Panc1 (cell line): ENCODE data around the gene GPSM1. TPM values are rescaled to one million over a fixed set of nuclear protein-coding genes. Genes with fewer than 3 reads are reported as not detected.
A peak's percentile ranks its signal among the peaks of the same experiment; 100 is the strongest.

Experiments used
- ATAC-seq: fragments of 200-7000 bp; cut with Tn5 transposase; 2 replicates; pipeline ENCODE4 v1.9.1; 2020; ENCODE audit warnings: mild to moderate bottlenecking, moderate library complexity
- BruUV-seq: library from RNA; stranded (reverse); fragments of 400-500 nt; replicated peaks from 2 replicates; lab custom pipeline; 2021; lab: Mats Ljungman, UMichigan
- CTCF ChIA-PET: fragments of 300-600 bp; sonication (Branson Sonifier 250); formaldehyde crosslinking; loops from one replicate; lab custom pipeline; 2022; ENCODE audit warnings: antibody characterized with exemption; lab: Charles Lee
- POLR2A ChIA-PET: fragments of 300-600 bp; sonication (Branson Sonifier 250); formaldehyde crosslinking; loops from one replicate; lab custom pipeline; 2022; ENCODE audit warnings: antibody characterized with exemption; lab: Charles Lee
- DNase-seq: peaks from one replicate; pipeline ENCODE4 v3.0.0-alpha.2; 2010; ENCODE audit warnings: low read depth, low spot score
- H3K27ac ChIP-seq: 2 replicates; pipeline ENCODE4 v1.5.1; 2011; ENCODE audit warnings: mild to moderate bottlenecking, low read length, inconsistent platforms
- H3K27me3 ChIP-seq: fragments of 200-500 bp; sonication (Bioruptor generic); 2 replicates; pipeline ENCODE4 v1.6.0; 2014; ENCODE audit warnings: low read length, inconsistent platforms; ENCODE audit not compliant: control insufficient read depth, insufficient read depth
- H3K36me3 ChIP-seq: fragments of 200-500 bp; sonication (Bioruptor generic); 2 replicates; pipeline ENCODE4 v1.5.1; 2014; ENCODE audit warnings: inconsistent platforms, mild to moderate bottlenecking, low read length, moderate library complexity; ENCODE audit not compliant: control insufficient read depth, insufficient read depth
- H3K4me1 ChIP-seq: 2 replicates; pipeline ENCODE4 v1.5.1; 2011; ENCODE audit warnings: inconsistent platforms, mild to moderate bottlenecking, low read length, moderate library complexity; ENCODE audit not compliant: control insufficient read depth, insufficient read depth
- H3K4me3 ChIP-seq, 2 experiments: 2 replicates each; pipeline ENCODE4 v1.5.1; 2011 to 2012; ENCODE audit warnings: low read depth in 2 of 2, low read length in 2 of 2, mild to moderate bottlenecking in 2 of 2, inconsistent platforms in 1 of 2, moderate library complexity in 1 of 2
- H3K9me3 ChIP-seq: fragments of 200-500 bp; sonication (Bioruptor generic); 2 replicates; pipeline ENCODE4 v1.5.1; 2014; ENCODE audit warnings: low read depth, mild to moderate bottlenecking, inconsistent platforms, low read length, moderate library complexity; ENCODE audit not compliant: control insufficient read depth, insufficient read depth
- CTCF ChIP-seq: fragments of 450-650 bp; IDR thresholded peaks from 2 replicates; pipeline ENCODE4 v1.5.1; 2017; ENCODE audit warnings: mild to moderate bottlenecking
- POLR2AphosphoS5 ChIP-seq: IDR thresholded peaks from 2 replicates; pipeline ENCODE4 v1.6.1; 2012; ENCODE audit warnings: mild to moderate bottlenecking, low read depth, low read length, moderate library complexity
- SIN3A ChIP-seq: IDR thresholded peaks from 2 replicates; pipeline ENCODE4 v1.6.1; 2012; ENCODE audit warnings: low read depth, mild to moderate bottlenecking, low read length, moderate library complexity, borderline replicate concordance; ENCODE audit not compliant: insufficient read depth
- TCF7L2 ChIP-seq: IDR thresholded peaks from 2 replicates; pipeline ENCODE4 v1.6.1; 2011; ENCODE audit warnings: mild to moderate bottlenecking, low read depth, low read length, inconsistent platforms
- in situ Hi-C: cut with HindIII; loops from 2 replicates; pipeline ENCODE4 v1.10.0; 2016; ENCODE audit warnings: low sequenced_read_pairs, low pct_unique_long_range_greater_than_20kb
- intact Hi-C: fragments of 100-400 bp; cut with micrococcal nuclease; formaldehyde crosslinking; loops from one replicate; pipeline ENCODE4 v1.10.0; 2022; ENCODE audit not compliant: unreplicated experiment
- total RNA-seq: library from RNA; stranded (reverse); gene quantifications from one replicate; pipeline ENCODE4 v1.2.1, GENCODE V29; 2021; ENCODE audit not compliant: unreplicated experiment
- TF ChIP-seq, protein P1 (sequence below), 2 experiments: IDR thresholded peaks; 2 replicates each; pipeline ENCODE4 v1.6.1; 2011 to 2012; ENCODE audit warnings: low read depth in 2 of 2, control low read depth in 1 of 2, low read length in 1 of 2, mild to moderate bottlenecking in 1 of 2, moderate library complexity in 1 of 2; ENCODE audit not compliant: insufficient read depth in 1 of 2

The GPSM1 gene
- total RNA-seq, 1 experiment from 2014 or later, result 14.2 TPM

DNA sequence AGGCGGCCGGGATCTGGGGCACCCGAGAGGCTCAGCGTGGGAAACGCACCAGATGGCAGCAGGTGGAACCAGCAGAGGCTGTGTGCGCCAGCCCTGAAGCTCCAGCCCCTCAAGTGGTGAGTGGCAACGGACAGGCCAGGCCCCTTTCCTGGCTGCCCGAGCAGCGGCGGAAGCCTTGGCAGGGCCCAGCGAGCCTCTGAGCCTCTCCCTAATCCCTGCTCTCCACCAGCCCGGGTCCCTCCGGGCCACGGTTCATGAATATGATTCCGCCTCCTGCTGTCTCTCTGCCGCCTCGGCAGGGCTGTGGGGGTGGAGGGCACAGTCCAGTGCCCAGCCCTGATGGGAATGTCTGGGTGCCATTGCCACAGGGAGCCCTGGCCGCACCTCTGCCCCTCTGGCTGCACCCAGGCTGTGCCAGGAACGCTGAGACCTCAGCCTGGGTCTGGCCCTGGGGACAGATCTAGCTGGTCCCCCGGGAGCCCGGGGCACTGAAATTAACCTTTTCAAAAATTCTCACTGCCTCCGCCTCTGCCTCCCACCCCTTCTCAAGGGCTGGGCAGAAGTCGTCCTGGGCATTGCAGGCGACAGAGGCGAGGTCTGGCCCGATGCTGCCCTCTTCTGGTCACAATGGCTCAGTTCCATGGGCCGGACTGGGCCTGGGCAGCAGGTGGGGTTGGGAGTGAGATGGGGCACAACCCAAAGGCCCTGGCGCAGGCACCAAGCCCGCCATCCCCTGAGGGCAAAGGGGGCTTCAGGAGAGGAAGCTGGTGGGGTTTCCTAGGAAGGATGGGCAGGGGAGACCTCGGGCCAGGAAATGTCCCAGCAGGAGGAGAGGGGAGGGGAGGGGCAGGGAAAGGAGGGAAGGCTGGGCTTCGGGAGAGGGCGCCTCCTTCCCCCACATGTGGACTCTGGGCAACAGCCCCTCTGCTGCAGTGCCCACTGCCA is 43.8 kb upstream of the GPSM1 start:
- CTCF ChIA-PET, result interaction anchor here (0.6 kb wide), 2 partner anchors 67 to 194 kb away, joined by 3 to 6 read pairs; no protein-coding TSS in a partner anchor
- in situ Hi-C loops, result no loop called here

GRCh38 chr9:136284311-136284710 is 43.0 kb upstream of the GPSM1 start:
- Histone ChIP-seq H3K27me3 (no peaks in the 10 kb centered on the region), H3K9me3 (no peaks in the 10 kb centered on the region), H3K4me1 (peaks cover 4% of the 10 kb centered on the region; the same call in 1 of the 2 replicates), H3K4me3 (no peak overlapping the region), H3K36me3 (no peaks in the 10 kb centered on the region), H3K27ac (no peak overlapping the region)
- ChIA-PET CTCF (interaction anchor here (0.6 kb wide), 1 partner anchor 195 kb away, joined by 3 read pairs; no protein-coding TSS in a partner anchor), POLR2A (no interaction called here)
- intact Hi-C loops, result no loop called here
- in situ Hi-C loops, result no loop called here
- BruUV-seq, result no TSS peak
- peak; percentile 12; the same call in 1 of the 2 replicates for ATAC-seq
- no peak for TF ChIP-seq POLR2AphosphoS5
- TF ChIP-seq CTCF, result no peak
- TF ChIP-seq, protein P1, sequence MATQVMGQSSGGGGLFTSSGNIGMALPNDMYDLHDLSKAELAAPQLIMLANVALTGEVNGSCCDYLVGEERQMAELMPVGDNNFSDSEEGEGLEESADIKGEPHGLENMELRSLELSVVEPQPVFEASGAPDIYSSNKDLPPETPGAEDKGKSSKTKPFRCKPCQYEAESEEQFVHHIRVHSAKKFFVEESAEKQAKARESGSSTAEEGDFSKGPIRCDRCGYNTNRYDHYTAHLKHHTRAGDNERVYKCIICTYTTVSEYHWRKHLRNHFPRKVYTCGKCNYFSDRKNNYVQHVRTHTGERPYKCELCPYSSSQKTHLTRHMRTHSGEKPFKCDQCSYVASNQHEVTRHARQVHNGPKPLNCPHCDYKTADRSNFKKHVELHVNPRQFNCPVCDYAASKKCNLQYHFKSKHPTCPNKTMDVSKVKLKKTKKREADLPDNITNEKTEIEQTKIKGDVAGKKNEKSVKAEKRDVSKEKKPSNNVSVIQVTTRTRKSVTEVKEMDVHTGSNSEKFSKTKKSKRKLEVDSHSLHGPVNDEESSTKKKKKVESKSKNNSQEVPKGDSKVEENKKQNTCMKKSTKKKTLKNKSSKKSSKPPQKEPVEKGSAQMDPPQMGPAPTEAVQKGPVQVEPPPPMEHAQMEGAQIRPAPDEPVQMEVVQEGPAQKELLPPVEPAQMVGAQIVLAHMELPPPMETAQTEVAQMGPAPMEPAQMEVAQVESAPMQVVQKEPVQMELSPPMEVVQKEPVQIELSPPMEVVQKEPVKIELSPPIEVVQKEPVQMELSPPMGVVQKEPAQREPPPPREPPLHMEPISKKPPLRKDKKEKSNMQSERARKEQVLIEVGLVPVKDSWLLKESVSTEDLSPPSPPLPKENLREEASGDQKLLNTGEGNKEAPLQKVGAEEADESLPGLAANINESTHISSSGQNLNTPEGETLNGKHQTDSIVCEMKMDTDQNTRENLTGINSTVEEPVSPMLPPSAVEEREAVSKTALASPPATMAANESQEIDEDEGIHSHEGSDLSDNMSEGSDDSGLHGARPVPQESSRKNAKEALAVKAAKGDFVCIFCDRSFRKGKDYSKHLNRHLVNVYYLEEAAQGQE (IDR thresholded peaks at IDR 0.05; ENCODE audit: insufficient read depth in 1 of 2, low read depth in 2 of 2, low read length in 1 of 2), result no peak
- no peak for TF ChIP-seq SIN3A
- no peak for TF ChIP-seq TCF7L2
- no peak for DNase-seq

More for the DNA sequence above, 43.8 kb upstream of the GPSM1 start:
- Histone ChIP-seq H3K4me1 (peaks cover 4% of the 10 kb centered on the region; the same call in 1 of the 2 replicates), H3K27me3 (no peaks in the 10 kb centered on the region), H3K9me3 (no peaks in the 10 kb centered on the region), H3K27ac (no peak overlapping the region), H3K4me3 (peak overlapping the region in 1 of 2 experiments; percentile 23; a peak in 1 of 4 replicates), H3K36me3 (no peaks in the 10 kb centered on the region)
- DNase-seq, result no peak
- no TSS peak for BruUV-seq
- POLR2A ChIA-PET, result no interaction called here
- peak; percentile 98 for ATAC-seq
- intact Hi-C loops, result no loop called here
- no peak for TF ChIP-seq TCF7L2
- no peak for TF ChIP-seq POLR2AphosphoS5
- TF ChIP-seq CTCF, result peak; percentile 87
